Trophoblast cell (in vitro differentiated cells and primary cell): ENCODE results near the gene DSCAM.
"Not testable (repeated sequence)": the region's sequence is repeated elsewhere in the genome, so short reads cannot be mapped to it uniquely, and the experiment has no call there.

Experiments used
- DNase-seq, 2 donors: peaks; one replicate each; pipeline ENCODE4 v3.0.0-alpha.2; 2016
- H2AFZ ChIP-seq: 2 replicates; pipeline ENCODE4 v1.6.1; 2013; ENCODE audit warnings: low read length, moderate library complexity, mild to moderate bottlenecking; ENCODE audit not compliant: insufficient read depth, poor library complexity
- H2AK5ac ChIP-seq: 2 replicates; pipeline ENCODE4 v1.6.1; 2013; ENCODE audit warnings: mild to moderate bottlenecking, low read length
- H2BK120ac ChIP-seq: 2 replicates; pipeline ENCODE4 v1.6.1; 2013; ENCODE audit warnings: low read length, mild to moderate bottlenecking, moderate library complexity; ENCODE audit not compliant: insufficient read depth, poor library complexity
- H2BK12ac ChIP-seq: 2 replicates; pipeline ENCODE4 v1.6.1; 2013; ENCODE audit warnings: mild to moderate bottlenecking, low read length, moderate library complexity
- H2BK5ac ChIP-seq: 2 replicates; pipeline ENCODE4 v1.6.1; 2013; ENCODE audit warnings: low read length, low read depth, moderate library complexity, mild to moderate bottlenecking; ENCODE audit not compliant: poor library complexity
- H3K14ac ChIP-seq: 2 replicates; pipeline ENCODE4 v1.6.1; 2013; ENCODE audit warnings: mild to moderate bottlenecking, low read length
- H3K18ac ChIP-seq: 2 replicates; pipeline ENCODE4 v1.6.1; 2013; ENCODE audit warnings: mild to moderate bottlenecking, low read length
- H3K23ac ChIP-seq: 2 replicates; pipeline ENCODE4 v1.6.1; 2013; ENCODE audit warnings: low read length
- H3K27ac ChIP-seq: 2 replicates; pipeline ENCODE4 v1.5.1; 2013; ENCODE audit warnings: low read depth, mild to moderate bottlenecking, inconsistent platforms, low read length, moderate library complexity
- H3K27me3 ChIP-seq: 2 replicates; pipeline ENCODE4 v1.6.1; 2013; ENCODE audit warnings: inconsistent platforms, mild to moderate bottlenecking, low read length, moderate library complexity; ENCODE audit not compliant: insufficient read depth
- H3K36me3 ChIP-seq, 2 experiments: 1 replicate in 1 of 2; 2 replicates in 1 of 2; pipeline ENCODE4 v1.6.1; 2013; ENCODE audit warnings: low read length in 2 of 2, mild to moderate bottlenecking in 2 of 2, moderate library complexity in 1 of 2; ENCODE audit not compliant: insufficient read depth in 2 of 2, control insufficient read depth in 1 of 2
- H3K4ac ChIP-seq: 2 replicates; pipeline ENCODE4 v1.6.1; 2013; ENCODE audit warnings: low read depth, mild to moderate bottlenecking, low read length, moderate library complexity
- H3K4me1 ChIP-seq, 2 experiments: 1 replicate in 1 of 2; 2 replicates in 1 of 2; pipeline ENCODE4 v1.6.1; 2013; ENCODE audit warnings: low read length in 2 of 2, mild to moderate bottlenecking in 2 of 2, moderate library complexity in 1 of 2; ENCODE audit not compliant: insufficient read depth in 2 of 2, control insufficient read depth in 1 of 2
- H3K4me2 ChIP-seq: 2 replicates; pipeline ENCODE4 v1.6.1; 2013; ENCODE audit warnings: inconsistent platforms, mild to moderate bottlenecking, low read length, moderate library complexity
- H3K4me3 ChIP-seq: 2 replicates; pipeline ENCODE4 v1.5.1; 2013; ENCODE audit warnings: mild to moderate bottlenecking, low read depth, low read length, inconsistent platforms
- H3K79me1 ChIP-seq: one replicate; pipeline ENCODE4 v1.6.1; 2013; ENCODE audit warnings: low read length
- H3K79me2 ChIP-seq: 2 replicates; pipeline ENCODE4 v1.6.1; 2013; ENCODE audit warnings: low read length, mild to moderate bottlenecking; ENCODE audit not compliant: control insufficient read depth, insufficient read depth, poor library complexity
- H3K9ac ChIP-seq: 2 replicates; pipeline ENCODE4 v1.6.1; 2013; ENCODE audit warnings: mild to moderate bottlenecking, low read length
- H3K9me3 ChIP-seq: 2 replicates; pipeline ENCODE4 v1.6.1; 2013; ENCODE audit warnings: low read depth, mild to moderate bottlenecking, control low read depth, inconsistent platforms, low read length; ENCODE audit not compliant: insufficient read depth
- H4K12ac ChIP-seq: 2 replicates; pipeline ENCODE4 v1.6.1; 2013; ENCODE audit warnings: low read depth, mild to moderate bottlenecking, low read length, moderate library complexity
- H4K8ac ChIP-seq: 2 replicates; pipeline ENCODE4 v1.6.1; 2013; ENCODE audit warnings: low read depth, mild to moderate bottlenecking, low read length, moderate library complexity
- H4K91ac ChIP-seq: one replicate; pipeline ENCODE4 v1.6.1; 2013; ENCODE audit warnings: low read depth, mild to moderate bottlenecking, low read length, moderate library complexity
- WGBS: extraction: QIAGEN DNeasy Blood & Tissue Kit; methylation state at CpG from one replicate; pipeline ENCODE4 v1.1.7; 2013; ENCODE audit warnings: missing lambda C conversion rate; ENCODE audit not compliant: insufficient read length, insufficient coverage; ENCODE audit errors: extremely low coverage; 5-methylcytosine and 5-hydroxymethylcytosine counted together

Gene DSCAM

GRCh38 chr21:40269239-40269638 is 577.7 kb downstream of the DSCAM start:
- Histone ChIP-seq H3K79me1 (no peaks in the 10 kb centered on the region), H3K14ac (no peak overlapping the region), H2BK120ac (no peak overlapping the region), H2AFZ (no peak overlapping the region), H3K4ac (no peak overlapping the region), H3K79me2 (no peaks in the 10 kb centered on the region), H2AK5ac (no peak overlapping the region), H2BK12ac (no peak overlapping the region), H3K4me3 (no peak overlapping the region), H3K27ac (no peak overlapping the region), H4K8ac (no peak overlapping the region), H3K4me2 (no peak overlapping the region), H4K91ac (no peak overlapping the region), H3K4me1 (no peaks in the 10 kb centered on the region), H3K9ac (no peak overlapping the region), H3K27me3 (no peaks in the 10 kb centered on the region), H3K23ac (no peak overlapping the region), H3K9me3 (no peaks in the 10 kb centered on the region), H3K36me3 (no peaks in the 10 kb centered on the region), H4K12ac (no peak overlapping the region), H3K18ac (no peak overlapping the region), H2BK5ac (no peak overlapping the region)
- WGBS, result no CpG with 5 or more reads among the region's 8 CpGs
- DNase-seq, result no peak

GRCh38 chr21:40258456-40258855 is 588.5 kb downstream of the DSCAM start:
- not testable (repeated sequence) for H4K8ac ChIP-seq, H3K27me3 ChIP-seq, H2BK5ac ChIP-seq, H2AK5ac ChIP-seq, DNase-seq, H3K4me2 ChIP-seq, H2BK120ac ChIP-seq, H3K18ac ChIP-seq, H2BK12ac ChIP-seq, H3K9ac ChIP-seq, H3K9me3 ChIP-seq, H3K27ac ChIP-seq, H3K14ac ChIP-seq, H3K4ac ChIP-seq, H4K12ac ChIP-seq, H3K4me3 ChIP-seq, H4K91ac ChIP-seq, H3K4me1 ChIP-seq, H3K36me3 ChIP-seq, H3K79me2 ChIP-seq, H3K79me1 ChIP-seq, H2AFZ ChIP-seq, H3K23ac ChIP-seq
- no CpG with 5 or more reads among the region's 3 CpGs for WGBS

- Histone ChIP-seq H4K12ac (no peak overlapping the region), H3K4ac (no peak overlapping the region), H2AFZ (no peak overlapping the region), H3K4me2 (no peak overlapping the region), H3K27ac (no peak overlapping the region), H4K91ac (no peak overlapping the region), H3K79me1 (no peaks in the 10 kb centered on the region), H3K79me2 (no peaks in the 10 kb centered on the region), H2BK120ac (no peak overlapping the region), H2BK5ac (no peak overlapping the region), H3K4me1 (no peaks in the 10 kb centered on the region), H2BK12ac (no peak overlapping the region), H3K9ac (no peak overlapping the region), H3K23ac (no peak overlapping the region), H3K18ac (no peak overlapping the region), H3K9me3 (no peaks in the 10 kb centered on the region), H3K4me3 (no peak overlapping the region), H2AK5ac (no peak overlapping the region), H3K14ac (no peak overlapping the region), H3K36me3 (no peaks in the 10 kb centered on the region), H3K27me3 (no peaks in the 10 kb centered on the region), H4K8ac (no peak overlapping the region)
- no CpG with 5 or more reads among the region's 3 CpGs for WGBS
- DNase-seq, result no peak
These were observed 589.6 kb downstream of the DSCAM start for GRCh38 chr21:40257342-40257741.

- H3K18ac ChIP-seq, result no peak overlapping the region
- H3K79me1 ChIP-seq, result no peaks in the 10 kb centered on the region
- no peaks in the 10 kb centered on the region for H3K36me3 ChIP-seq
- no peak overlapping the region for H2AFZ ChIP-seq
- H4K8ac ChIP-seq, result no peak overlapping the region
- WGBS, result no CpG with 5 or more reads among the region's 6 CpGs
- no peaks in the 10 kb centered on the region for H3K27me3 ChIP-seq
- H3K4me1 ChIP-seq, result no peaks in the 10 kb centered on the region
- H2BK120ac ChIP-seq, result no peak overlapping the region
- no peak overlapping the region for H3K4ac ChIP-seq
- no peak overlapping the region for H3K14ac ChIP-seq
- no peak overlapping the region for H3K27ac ChIP-seq
- H3K9me3 ChIP-seq, result peaks cover 3% of the 10 kb centered on the region
- no peak overlapping the region for H4K12ac ChIP-seq
- H2BK12ac ChIP-seq, result no peak overlapping the region
- H3K23ac ChIP-seq, result no peak overlapping the region
- peak in 1 of 2 donors; percentile 22 for DNase-seq
- H3K79me2 ChIP-seq, result no peaks in the 10 kb centered on the region
- H4K91ac ChIP-seq, result no peak overlapping the region
- no peak overlapping the region for H2BK5ac ChIP-seq
- H2AK5ac ChIP-seq, result no peak overlapping the region
- no peak overlapping the region for H3K9ac ChIP-seq
- no peak overlapping the region for H3K4me3 ChIP-seq
- no peak overlapping the region for H3K4me2 ChIP-seq
These were observed 591.2 kb downstream of the DSCAM start for GRCh38 chr21:40255518-40256444.
